ENCODE results near the gene OGT.
"Not testable (repeated sequence)": the region's sequence is repeated elsewhere in the genome, so short reads cannot be mapped to it uniquely, and the experiment has no call there.

The OGT gene

GRCh38 chrX:71599965-71600364 is 67.1 kb downstream of the OGT start:
- no peak for DNase-seq

- no peak for DNase-seq
These were observed 70.7 kb downstream of the OGT start for GRCh38 chrX:71603618-71604017.

GRCh38 chrX:71604141-71604540 is 71.2 kb downstream of the OGT start:
- no peak for DNase-seq

GRCh38 chrX:71604796-71605568 is 72.1 kb downstream of the OGT start:
- DNase-seq = no peak

DNA sequence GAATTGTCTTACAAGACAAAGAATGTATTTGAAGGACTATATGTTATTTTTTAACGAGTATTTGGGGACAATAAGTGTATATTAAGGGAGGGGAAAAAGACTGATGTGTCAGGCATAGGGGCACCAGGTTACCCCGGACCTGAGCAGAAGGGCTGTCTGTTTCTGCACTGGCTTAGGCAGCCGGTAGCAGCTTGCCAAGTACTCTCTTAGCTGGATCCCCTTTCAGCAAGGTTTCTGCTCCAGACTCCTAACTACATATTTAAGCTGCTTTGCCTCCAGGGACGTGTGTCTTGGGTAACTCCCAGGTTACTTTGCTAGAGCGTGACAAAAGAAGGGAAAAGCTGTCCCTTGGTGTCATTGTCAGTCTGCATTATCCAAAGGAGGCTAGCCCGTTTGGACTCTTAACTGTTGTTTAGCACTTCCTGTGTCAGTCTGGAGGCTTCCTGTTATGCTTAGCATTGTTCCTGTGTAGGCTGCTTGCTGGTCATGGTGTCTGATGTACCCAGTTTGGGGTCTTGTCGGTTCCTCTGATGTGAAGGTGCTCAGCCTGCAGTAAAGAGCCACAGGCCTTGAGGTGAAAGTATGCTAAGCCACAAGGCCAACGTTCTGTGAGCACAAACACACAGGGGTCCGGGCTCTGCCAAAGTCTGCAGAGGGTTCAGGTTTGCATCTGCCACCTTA is 73.8 kb downstream of the OGT start:
- DNase-seq = no peak

GRCh38 chrX:71607488-71607887 is 74.6 kb downstream of the OGT start:
- no peak for DNase-seq

GRCh38 chrX:71609095-71609750 is 76.3 kb downstream of the OGT start:
- DNase-seq = no peak

- DNase-seq = not testable (repeated sequence)
These were observed 78.8 kb downstream of the OGT start for GRCh38 chrX:71611736-71612135.

GRCh38 chrX:71612256-71612655 is 79.4 kb downstream of the OGT start:
- no peak for DNase-seq

DNA sequence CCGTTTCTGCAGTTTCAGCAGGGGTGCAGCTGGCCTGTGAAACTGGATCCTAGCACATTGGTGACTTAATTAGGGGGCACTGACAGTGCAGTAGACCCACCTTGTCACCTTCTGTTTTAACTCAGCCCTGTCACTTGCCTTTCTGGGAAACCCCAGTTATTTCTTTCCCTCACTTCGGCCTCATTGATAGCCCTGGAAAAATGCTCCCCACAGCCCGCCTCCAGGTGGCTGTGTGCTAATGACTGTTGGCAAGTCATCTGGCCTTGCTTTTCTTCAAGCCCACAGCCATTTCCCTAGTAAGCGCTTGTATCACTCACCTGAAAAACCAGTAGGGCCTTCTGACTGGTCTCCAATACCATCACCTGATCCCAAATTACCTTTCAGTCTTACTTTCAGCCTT is 82.2 kb downstream of the OGT start:
- DNase-seq = no peak

DNA sequence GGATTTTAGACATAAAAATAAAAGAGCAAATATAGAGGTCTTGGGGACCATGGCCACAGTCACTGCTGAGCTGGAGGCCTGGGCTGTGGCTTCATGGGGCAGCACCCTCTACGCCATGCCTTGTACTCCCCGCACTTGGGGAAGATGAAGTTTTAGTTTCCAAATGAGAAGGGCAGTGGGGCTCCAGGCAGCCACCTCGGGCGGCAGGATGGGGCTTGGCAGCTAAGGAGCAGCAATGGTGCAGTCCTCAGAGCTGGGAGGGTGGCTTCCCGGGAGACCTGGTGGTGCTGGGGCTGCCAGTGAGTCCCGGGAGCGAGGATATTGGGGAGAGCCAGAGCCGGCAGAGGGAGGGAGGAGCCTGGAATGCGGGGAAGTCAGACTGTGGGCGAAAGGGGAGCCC is 83.0 kb downstream of the OGT start:
- no peak for DNase-seq

DNA sequence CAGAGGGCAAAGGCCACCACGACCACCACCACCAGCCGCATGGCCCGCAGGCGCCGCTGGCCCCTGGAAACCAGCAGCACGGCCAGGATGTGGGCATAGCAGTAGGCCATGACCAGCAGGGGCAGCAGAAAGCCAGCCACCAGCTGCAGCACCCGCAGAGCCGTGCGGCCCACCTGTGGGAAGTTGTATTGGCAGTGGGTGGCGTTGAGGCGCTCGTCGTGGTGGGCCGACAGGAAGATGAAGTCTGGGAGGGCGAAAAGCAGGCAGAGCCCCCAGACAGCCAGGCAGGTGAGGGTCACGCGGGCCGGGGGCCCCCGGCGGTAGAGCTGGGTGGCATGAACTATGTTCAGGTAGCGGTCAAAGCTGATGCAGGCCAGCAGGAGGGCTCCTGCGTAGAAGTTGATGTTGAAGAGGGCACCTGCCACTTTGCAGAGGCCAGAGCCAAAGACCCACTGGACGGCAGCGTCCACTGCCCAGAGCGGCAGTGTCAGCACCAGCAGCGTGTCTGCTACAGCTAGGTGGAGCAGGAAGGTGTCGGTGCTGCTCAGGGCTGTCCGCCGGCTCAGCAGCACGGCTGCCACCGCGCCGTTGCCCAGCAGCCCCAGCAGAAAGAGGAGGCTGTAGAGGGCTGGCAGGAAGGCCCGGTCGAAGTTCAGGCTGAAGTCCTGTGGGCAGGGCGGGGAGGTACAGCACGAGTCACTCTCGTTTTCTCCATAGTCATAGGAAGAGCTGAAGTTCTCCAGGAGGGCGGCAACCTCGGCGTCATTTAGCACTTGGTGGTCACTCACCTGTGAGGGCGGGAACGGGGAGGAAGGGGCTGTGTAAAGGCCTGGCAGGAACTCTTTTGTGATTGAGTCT is 84.0 kb downstream of the OGT start:
- peak; percentile 66 for DNase-seq

GRCh38 chrX:71617742-71618141 is 84.8 kb downstream of the OGT start:
- no peak for DNase-seq

- DNase-seq = no peak
These were observed 85.4 kb downstream of the OGT start, which contains the start of gene CXCR3 for GRCh38 chrX:71618303-71618721. Gene CXCR3, minus strand, starts transcription at chrX:71618511. Its CDS starts 62 bp downstream, at chrX:71618449.

DNA sequence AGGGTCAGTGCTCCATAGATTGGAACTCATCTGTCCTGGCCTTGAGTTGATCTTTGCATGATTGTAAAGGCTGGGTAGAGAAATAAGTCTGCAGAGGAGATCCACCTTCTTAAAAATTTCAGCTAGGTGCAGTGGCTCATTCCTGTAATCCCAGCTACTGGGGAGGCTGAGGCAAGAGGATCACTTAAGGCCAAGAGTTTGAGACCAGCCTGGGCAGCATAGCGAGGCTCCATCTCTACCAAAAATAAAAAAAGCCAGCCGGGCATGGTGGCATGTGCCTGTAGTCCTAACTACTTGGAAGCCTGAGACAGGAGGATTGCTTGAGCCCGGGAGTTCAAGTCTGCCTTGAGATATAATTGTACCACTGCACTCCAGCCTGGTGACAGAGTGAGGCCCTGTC is 85.9 kb downstream of the OGT start:
- no peak for DNase-seq

GRCh38 chrX:71619193-71619592 is 86.3 kb downstream of the OGT start:
- DNase-seq = no peak

DNA sequence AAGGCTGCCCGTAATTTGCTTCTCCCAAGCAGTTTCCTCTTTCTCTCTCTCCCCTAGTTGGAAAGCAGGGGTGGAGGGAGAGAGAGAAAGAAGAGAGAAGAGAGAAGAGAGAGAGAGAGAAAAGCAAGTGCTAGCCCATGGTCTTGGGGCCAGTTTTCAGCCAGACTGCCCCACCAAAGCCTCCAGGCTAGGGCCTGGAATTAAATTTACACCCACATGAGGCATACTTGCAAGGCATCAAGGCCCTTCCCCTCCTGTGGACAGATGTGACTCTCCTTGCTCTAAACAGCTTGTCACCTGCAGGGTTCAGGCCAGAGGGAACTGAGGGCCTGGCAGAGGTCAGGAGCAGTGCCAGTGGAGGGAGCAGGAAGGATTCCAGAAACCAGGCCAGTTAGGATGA is 87.1 kb downstream of the OGT start:
- no peak for DNase-seq

GRCh38 chrX:71621603-71622002 is 88.7 kb downstream of the OGT start:
- DNase-seq = peak; percentile 21

DNA sequence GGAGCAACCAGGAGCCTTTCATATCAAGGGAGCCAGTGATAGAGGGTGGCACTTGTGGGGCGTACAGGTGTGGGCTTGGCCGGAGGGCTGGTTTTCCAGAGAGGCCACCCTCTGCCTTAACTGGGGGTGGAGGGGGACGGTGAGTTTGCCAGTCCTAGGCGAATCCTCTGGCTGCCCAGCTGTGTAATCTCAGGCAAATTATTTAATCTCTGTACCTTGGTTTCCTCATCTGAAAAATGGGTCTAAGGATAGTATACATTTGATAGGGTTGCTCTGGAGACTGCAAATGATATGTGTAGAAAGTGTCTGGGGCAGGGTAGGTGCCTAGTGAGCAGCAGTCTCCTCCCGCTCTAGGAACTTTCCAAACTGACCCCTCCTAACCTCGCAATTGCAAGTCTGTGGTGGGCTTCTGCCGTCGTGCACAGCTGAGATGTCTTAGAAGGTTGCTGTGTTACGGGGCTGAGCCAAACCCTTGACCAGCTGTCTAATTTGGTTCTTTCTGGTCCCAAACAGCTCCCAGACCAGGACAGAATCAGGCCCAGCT is 89.2 kb downstream of the OGT start:
- no peak for DNase-seq

DNA sequence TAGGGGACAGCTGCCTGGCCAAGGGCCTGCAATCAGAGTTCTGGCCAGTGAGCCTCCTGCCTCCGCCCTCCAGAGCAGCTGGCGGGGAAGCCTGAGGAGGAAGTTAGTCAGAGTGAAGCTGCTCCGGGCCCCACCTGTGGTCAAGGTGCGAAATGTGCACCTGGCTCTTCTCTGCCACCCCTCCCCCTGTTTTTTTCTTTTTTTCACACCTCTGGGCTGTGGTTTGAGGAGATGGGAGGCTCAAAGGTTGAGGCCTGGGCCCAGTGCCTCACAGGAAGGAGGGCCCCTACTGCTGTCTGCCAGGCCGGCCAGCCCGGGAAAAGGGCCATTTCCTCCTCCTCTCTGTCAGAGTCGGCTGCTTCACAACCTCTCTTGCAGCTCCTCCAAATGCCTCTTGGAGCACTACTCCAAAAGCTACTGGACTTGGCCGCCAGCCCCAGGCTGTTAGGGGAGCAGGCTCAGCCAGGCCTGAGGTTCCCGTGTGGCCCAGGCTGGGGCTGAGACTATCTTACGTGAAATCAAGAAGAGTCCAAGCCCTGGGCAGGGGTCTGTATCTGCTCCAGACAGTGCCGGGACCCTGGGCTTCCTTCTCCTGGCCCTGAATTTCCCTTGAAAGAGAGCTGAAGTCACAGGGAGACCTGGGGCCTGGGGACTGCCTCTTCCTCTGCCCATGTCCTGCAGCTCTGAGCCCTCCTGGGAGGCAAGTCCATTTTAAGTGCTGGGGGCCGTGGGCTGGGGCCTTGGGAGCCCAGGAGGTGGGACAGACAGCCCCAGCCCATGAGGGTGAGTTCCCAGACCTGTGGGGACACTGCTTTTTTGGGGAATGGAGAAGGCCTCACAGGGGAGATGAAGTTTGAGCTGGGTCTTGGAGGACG is 89.9 kb downstream of the OGT start:
- DNase-seq = peak; percentile 92

DNA sequence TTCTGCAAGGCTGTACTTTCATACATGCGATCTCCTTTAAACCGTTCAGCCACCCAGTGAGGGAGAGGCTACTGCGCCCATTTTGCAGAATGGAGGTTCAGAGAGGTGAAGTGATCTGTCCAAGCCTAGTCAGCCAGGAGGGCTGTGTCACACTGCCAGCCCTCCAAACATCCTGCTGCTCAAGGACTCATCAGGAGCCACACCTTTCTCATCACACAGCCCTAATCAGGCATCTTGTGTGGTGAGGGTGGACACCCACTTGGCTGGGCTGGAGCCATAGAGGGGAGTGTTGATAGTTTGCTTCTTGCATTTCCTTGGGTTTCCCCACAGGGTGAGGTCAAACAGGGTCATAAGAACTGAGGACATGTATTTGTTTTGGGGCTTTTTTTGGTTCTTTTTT is 90.8 kb downstream of the OGT start:
- DNase-seq = no peak

- no peak for DNase-seq
These were observed 92.6 kb downstream of the OGT start for GRCh38 chrX:71625471-71625870.

All from DMS53 (cell line).